Stimulated activated CD8-positive, alpha-beta memory T cell treated with anti-CD3 and anti-CD28 coated beads, Interleukin-12 subunit alpha, Interleukin-12 subunit beta, amount 100 ng/mL, for 4 hours (primary cell): Measurements from ENCODE around the gene AMBRA1.

ENCODE experiments used
- DNase-seq: peaks from one replicate; pipeline ENCODE4 v3.0.0-alpha.2; 2020; ENCODE audit warnings: low read depth

The AMBRA1 gene

GRCh38 chr11:46397526-46397925 is 196.3 kb downstream of the AMBRA1 start:
- no peak for DNase-seq

DNA sequence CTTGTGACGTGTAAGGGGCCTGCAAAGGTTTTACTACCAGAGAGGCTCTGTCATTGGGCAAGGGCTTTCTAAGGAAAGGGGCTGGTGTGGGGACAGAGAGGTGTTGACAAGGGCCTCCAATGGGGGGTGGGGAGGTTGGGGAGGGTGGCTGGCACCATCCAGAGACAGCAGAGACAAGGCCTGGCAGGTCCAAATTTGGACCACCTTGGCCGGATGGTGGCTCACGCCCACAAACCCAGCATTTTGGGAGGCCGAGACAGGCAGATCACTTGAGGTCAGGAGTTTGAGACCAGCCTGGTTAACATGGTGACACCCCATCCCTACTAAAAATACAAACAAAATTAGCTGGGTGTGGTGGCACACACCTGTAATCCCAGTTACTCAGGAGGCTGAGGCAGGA is 200.1 kb downstream of the AMBRA1 start:
- DNase-seq, result no peak

DNA sequence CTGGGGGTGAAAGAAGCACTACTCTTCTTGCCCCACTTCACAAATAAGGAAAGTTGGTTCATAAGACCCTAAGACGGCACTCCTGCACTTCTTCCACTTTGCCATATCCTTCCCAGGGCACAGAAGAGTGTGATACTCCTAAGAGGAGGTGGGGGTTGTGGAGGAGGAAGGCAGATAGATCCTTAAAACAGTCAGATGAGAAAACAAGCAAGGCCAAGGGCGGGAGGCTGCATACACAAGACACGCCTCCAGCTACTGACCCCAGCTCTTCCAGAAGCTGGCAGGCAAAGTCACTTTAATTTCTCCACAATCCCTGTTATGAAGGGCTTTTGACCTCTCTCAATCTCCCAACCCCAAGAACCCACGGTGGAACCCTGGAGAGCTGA is 200.6 kb downstream of the AMBRA1 start:
- no peak for DNase-seq

DNA sequence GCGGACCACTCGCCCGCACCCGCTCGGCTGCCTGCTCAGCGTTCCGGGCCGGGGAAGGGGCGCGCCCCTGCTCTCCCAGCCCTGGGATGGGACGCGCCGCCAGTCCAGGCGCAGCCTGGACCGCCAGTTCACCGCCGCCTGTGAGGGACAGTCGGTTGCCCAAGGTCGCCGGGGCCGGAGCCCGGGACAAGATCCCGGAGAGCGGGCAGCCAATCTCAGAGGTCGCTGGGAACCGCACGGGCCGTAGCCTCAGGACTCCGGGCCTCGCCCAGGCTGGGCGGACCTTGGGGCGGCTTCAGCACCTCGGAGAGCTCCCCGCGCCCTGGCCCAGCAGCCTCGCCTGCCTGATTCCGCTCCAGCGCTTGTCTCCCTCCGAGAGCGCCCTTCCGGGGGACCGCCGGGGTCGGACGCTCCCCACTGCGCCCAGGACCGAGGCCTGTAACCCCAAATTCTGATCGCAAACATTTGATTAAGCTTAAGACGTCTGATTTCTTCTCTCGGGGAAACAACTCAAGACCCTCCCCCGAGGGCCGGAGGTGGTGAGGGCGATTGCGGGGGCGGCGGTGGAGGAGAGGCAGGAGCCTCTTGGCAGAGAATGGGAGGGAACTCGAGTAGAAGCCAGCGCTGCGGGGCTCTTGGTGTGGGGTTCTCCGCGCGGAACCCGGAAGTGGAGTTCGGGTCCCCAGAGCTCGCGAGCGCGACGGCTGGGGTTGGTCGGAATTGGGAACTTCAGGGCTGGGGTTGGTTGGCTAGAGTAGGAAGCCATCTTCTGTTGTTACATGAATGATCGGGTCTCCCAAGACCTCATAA is 201.2 kb downstream of the AMBRA1 start:
- peak; percentile 57 for DNase-seq

- no peak for DNase-seq
Measured at GRCh38 chr11:46391578-46392420, 202.0 kb downstream of the AMBRA1 start, which contains the start of gene CHRM4. Gene CHRM4, minus strand, starts transcription at chr11:46391776. Its CDS starts 5,219 bp downstream, at chr11:46386557.

DNA sequence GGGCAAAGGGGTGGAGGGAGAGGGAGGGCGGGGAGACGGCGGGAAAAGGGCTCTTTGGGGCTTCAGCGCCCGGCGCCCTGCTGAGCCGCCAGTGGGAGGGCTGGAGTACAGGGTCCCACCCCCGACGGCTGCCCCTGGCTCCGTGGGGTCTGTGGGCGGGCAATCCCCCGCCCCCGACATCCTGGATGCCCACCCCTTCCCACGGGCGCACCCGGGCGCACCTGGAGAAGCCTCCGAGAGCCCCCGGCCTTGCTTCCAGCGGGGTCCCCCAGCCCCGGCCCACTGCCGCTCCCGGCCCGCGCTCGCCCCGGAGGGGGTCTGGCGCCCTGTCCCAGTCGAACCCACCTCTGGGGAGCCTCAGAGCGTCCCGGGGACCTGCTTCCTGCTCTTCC is 202.6 kb downstream of the AMBRA1 start:
- DNase-seq, result no peak

DNA sequence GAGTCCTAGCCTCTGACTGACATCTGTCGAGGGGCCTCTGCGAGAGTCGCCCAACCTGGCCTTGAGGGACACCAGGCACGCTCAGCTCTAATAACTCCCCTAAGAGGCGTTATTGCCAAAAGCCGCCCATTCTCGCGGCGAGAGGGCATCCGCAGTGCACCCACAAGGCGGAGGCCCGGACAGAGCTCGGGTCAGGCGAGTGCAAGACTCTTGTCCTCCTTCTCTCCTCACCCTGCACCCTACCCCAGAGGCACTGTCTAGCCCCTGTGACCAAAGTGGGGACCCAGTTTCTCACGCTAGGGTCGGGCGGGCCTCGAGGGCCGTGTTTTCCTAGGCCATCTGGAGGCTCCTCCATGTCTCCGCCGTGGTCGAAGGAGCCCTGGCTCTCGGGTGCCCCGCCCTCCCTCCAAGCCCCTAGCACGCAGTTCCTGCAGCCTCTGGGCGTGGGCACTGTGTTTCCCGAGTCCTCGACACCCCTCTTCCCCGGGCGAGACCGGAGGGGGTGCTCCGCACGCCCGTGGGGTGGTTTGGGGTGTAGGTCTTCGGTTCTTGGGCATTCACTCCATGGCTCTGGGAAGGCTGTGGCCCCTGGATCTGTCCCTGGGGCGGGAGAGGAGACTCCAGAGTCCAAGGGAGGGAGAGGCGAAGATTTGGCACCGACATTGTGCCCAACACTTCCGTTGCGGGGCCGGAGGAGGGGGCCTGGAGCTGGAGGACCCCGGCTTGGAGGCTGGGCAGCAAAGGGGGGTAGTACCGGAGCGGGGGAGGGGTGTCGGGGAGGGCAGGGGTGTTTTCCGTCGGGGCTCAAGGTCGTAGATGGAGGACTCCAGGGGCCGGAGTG is 203.3 kb downstream of the AMBRA1 start:
- DNase-seq, result no peak

GRCh38 chr11:46389450-46390330 is 204.1 kb downstream of the AMBRA1 start:
- DNase-seq, result no peak

- no peak for DNase-seq
Measured at GRCh38 chr11:46388619-46389449, 205.0 kb downstream of the AMBRA1 start.

GRCh38 chr11:46387919-46388618 is 205.8 kb downstream of the AMBRA1 start:
- DNase-seq, result no peak

DNA sequence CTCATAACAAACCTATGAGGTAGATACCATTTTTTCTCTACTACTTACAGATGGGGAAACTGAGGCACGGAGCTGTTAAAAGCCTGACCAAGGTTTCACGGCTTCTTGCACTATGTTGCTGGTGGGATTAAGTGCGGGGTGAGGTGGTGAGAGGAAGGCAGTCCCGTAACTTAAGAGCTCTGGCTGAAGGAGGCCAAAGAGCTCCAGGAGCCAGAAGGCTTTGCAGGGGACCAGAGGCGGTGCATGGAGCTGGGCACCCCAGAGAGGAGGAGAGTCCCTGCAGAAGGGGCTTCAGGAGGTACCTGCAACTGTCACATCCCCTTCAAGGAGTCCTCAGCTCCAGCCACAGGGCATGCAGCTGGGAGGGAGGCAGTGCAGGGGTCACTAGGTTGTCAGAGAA is 206.4 kb downstream of the AMBRA1 start:
- no peak for DNase-seq

- no peak for DNase-seq
Measured at GRCh38 chr11:46386674-46387073, 207.1 kb downstream of the AMBRA1 start.

DNA sequence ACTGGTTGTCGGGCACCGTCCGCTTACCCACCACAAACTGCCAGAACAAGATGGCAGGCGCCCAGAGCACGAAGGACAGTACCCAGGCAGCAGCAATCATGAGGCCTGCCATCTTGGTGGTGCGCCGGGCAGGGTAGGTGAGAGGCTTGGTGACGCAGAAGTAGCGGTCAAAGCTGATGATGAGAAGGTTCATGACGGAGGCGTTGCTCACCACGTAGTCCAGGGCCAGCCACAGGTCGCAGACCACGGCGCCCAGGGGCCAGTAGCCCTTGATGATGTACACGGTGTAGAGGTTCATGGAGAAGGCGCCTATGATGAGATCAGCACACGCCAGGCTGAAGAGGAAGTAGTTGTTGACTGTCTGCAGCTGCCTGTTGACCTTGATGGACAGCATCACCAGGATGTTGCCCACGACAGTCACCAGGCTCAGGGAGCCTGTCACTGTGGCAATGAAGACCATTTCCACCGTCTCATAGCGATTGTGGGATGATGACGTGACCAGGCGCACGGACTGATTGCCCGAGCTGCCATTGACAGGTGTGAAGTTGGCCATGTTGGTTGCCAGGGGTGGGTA is 207.7 kb downstream of the AMBRA1 start:
- DNase-seq, result no peak

DNA sequence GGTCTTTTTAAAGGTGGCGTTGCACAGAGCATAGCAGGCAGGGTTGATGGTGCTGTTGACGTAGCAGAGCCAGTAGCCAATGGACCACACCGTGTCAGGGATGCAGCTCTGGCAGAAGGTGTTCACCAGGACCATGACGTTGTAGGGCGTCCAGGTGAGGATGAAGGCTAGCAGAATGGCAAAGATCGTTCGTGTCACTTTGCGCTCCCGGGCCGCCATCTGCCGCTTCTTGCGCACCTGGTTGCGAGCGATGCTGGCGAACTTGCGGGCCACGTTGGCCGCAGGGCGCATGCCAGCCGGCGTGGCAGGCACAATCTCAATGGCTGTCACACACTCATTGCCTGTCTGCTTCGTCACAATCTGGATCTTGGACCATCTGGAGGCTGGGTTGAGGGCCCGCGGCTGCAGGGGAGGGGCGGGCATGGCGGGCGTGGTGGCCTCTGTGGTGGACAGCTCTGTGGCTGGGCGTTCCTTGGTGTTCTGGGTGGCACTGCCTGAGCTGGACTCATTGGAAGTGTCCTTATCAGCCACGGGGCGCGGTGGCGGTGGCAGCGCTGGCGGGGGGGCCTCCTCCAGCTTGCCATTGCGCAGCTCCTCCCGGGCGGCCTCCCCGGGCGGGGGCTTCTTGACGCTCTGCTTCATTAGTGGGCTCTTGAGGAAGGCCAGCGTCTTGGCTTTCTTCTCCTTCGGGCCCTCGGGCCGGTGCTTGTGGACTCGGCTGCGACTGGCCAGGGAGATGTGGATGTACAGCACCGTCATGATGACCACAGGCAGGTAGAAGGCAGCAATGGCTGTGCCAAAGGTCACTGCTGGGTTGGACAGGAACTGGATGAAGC is 208.4 kb downstream of the AMBRA1 start:
- DNase-seq, result no peak

DNA sequence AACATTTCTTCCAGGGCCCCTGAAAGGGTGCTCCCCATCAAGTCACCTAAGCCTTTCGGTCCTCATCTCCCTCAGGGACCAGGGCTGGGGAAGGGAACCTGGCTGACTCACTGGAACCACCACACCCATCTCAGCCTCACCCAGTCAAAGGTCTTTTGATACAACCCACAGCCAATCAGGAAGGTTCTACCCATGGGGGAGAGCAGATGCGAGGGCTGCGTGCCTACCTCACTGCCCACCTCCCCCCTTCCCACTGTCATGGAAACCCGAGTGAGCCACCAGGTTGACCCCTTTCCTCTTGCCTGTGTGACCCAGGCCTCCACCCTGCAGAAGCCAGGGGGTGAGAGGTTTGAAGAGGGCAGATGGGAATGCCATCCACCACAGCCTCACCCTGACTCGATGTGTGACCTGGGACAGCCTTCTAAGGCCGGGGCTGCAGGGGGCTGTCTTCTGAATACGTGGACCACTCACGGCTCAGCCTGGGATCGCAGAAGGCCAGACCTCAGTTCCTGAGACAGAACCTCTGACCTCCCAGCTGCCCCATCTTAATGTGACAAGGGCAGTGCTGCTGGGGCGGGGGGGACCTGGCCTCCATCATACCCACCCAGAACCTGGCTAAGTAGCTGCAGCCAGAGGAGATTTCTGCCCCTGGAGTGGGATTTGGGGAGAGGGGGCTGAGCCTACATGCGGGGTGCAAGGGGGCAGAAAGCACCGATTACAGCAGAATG is 209.7 kb downstream of the AMBRA1 start:
- no peak for DNase-seq

- no peak for DNase-seq
Measured at GRCh38 chr11:46383404-46383758, 210.4 kb downstream of the AMBRA1 start.

GRCh38 chr11:46382646-46383403 is 211.0 kb downstream of the AMBRA1 start:
- DNase-seq, result no peak
